GM21717 (cell line): ENCODE results near the gene KCNIP4.

Source experiments
- ATAC-seq: cut with Tn5 transposase; IDR thresholded peaks from one replicate; pipeline ENCODE4 v1.9.1; 2021; ENCODE audit warnings: mild to moderate bottlenecking, moderate library complexity; ENCODE audit not compliant: unreplicated experiment

The KCNIP4 gene

DNA sequence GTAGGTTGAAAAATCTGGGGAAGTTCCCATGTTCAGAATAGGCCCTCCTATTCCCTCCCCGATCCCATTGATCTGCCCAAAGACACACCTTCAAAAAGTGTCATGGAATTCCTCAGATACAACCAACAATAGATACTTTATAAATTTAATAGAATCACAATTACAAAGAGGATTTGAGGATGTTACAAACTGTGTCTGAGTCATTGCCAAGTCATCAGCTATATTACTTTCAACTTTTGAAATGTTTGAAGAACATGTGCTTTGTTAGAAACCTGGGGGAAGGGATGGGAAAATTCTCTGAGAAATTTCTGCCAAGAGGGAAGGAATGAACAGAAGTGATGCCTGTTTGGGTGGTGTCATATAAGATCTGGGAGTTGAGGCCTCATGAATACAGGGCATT lies 46.7 kb downstream of the KCNIP4 start:
- ATAC-seq, result no peak

GRCh38 chr4:21901281-21901680 lies 47.3 kb downstream of the KCNIP4 start:
- ATAC-seq, result no peak

DNA sequence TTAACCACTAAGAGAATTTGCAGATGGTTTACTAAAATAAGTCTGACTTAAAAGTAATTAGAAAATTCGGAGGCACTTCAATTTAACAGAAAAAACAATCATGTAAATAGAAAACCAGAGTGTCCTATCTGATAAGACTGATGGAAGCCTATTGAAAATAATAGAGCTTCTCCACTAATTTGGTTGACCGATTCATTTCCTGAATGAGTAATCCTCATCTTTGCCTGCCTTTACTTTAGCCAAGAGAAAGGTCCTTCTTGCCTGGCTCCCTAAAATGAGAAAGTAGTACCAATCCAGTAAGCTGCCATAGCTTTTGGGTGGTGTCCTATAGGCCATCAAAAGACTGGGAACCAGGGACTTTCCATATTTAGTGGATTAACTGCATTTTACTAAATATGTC lies 48.4 kb downstream of the KCNIP4 start:
- no peak for ATAC-seq

GRCh38 chr4:21898101-21898500 lies 50.5 kb downstream of the KCNIP4 start:
- no peak for ATAC-seq

DNA sequence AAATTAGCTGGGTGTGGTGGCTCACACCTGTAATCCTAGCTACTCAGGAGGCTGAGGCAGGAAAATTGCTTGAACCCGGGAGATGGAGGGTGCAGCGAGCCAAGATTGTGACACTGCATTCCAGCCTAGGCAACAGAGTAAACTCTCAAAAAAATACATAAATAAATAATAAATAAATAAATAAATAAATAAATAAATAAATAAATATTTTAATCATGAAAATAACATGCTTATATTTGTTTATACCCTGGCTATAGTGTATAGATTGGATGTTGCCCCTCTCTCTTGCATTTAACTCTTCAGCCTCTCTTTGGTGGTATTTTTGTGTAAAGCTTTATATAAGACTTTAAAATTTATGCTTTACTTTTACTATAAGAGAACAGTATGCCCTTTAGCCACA lies 51.8 kb downstream of the KCNIP4 start:
- ATAC-seq, result no peak

GRCh38 chr4:21893136-21893535 lies 55.4 kb downstream of the KCNIP4 start:
- no peak for ATAC-seq

DNA sequence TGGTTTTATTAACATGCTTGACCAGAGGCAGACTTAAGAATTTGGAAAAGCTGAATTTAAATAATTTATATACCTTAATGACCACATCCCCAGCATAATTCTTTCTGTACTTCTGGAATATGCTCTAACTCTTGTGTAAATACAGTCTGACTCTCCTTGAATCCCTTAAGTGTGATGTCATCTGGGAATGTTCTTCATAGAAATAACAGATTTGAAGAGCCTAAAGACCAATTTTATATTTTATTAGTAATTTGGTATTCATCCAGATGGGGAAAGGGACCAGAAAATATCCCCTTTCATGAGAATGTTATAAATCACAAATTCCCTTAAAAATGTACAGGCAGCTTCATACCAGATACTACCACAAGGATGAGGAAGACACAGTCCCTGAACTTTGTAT lies 58.3 kb downstream of the KCNIP4 start:
- ATAC-seq, result no peak

- peak; percentile 74 for ATAC-seq
Observed at GRCh38 chr4:21888195-21888976, 60.2 kb downstream of the KCNIP4 start.

GRCh38 chr4:21887481-21887880 lies 61.1 kb downstream of the KCNIP4 start:
- ATAC-seq, result no peak

- no peak for ATAC-seq
Observed at GRCh38 chr4:21885770-21886169, 62.8 kb downstream of the KCNIP4 start.

GRCh38 chr4:21885241-21885640 lies 63.3 kb downstream of the KCNIP4 start:
- ATAC-seq, result no peak

DNA sequence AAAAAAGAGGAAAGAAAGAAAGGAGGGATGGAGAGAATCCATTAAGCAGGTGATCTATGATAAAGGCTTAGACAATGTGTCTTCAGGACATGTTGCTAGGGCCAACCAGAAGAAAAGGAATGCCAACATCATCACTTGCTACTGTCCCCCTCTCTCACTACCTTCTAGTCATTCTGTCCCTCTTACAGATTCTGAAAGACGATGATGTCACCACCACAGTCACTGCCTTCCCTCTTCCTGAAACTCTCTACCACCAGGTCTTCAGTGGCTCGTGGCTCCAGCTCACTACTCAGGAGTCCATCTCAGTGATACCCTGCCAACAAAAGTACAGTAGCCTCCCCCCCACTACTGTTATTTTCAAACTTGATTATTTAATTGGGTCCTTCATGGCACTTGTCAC lies 64.0 kb downstream of the KCNIP4 start:
- ATAC-seq, result no peak

DNA sequence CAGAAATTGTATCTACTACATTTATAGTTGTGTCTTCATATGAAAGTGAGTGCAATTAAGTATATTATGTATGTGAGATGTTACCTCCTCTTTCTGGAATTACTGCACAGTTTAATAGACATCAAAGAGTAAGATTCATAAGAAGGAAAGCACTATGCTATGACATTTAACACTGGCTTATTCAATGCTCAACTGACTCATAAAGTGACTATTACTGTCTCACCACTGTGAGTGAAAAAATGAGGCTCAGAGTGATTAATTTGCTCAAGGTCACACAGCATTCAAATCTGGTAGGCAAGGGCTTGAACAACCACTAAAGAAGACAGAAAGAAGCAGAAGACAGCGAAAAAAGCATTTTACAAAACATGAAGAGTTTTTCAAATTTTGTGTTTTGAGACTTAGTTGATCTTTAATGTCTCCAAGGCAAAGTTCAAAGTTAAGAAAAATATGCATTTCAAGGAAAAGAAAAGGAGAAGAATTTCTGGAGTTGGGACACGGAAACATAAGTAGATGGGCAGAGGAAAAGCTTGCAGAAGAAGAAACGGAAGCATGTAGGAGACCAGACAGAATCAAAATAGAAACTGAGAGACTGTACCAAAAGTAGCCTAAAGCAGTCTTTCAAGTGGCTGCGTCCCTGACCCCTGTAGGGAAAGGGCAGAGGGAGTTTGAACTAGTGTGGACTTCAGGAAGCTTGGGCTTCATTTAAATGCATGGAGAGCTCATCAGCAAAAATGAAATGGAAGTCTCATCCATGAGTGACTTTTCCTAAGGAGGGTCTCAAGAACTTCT lies 66.3 kb downstream of the KCNIP4 start:
- no peak for ATAC-seq

- ATAC-seq, result no peak
Observed at GRCh38 chr4:21879187-21879586, 69.4 kb downstream of the KCNIP4 start.

GRCh38 chr4:21876711-21877110 lies 71.9 kb downstream of the KCNIP4 start:
- ATAC-seq, result no peak

DNA sequence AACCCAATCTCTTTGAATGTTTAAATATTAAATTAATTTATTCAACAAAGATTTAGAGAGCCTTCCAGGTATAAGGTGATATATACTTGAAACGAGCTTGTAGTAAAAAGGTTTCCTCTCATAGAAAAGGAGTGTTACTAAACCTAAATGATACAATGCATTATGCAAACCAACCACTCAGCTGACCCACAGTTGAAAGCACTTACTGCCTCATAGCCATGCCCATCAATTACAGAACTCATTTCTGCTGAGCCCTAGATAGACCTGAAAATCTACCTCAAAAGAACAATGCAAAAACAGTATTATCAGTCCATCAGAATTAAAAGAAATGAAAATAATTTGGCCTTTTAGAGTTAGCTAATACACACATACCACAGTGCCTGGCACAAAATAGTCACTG lies 75.4 kb downstream of the KCNIP4 start:
- ATAC-seq, result no peak

DNA sequence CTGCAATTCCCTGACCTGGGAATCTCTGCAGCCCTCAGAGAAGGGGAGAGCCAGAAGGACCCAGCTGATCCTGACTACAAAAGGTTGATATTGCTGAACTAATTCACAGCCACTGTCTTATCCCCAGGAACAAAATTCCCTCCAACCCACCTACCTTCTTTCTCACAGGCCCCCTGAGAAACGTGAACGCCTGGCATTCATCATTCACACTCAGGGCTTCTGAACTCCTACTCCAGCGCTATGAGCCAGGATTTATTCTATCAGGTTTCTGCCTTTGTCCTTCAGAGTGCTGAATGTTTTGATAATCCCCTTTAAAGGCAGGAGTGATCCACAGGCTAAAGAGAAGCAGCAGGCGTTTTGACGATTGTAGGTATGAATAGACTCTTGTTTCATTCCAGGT lies 76.5 kb downstream of the KCNIP4 start:
- ATAC-seq, result no peak

DNA sequence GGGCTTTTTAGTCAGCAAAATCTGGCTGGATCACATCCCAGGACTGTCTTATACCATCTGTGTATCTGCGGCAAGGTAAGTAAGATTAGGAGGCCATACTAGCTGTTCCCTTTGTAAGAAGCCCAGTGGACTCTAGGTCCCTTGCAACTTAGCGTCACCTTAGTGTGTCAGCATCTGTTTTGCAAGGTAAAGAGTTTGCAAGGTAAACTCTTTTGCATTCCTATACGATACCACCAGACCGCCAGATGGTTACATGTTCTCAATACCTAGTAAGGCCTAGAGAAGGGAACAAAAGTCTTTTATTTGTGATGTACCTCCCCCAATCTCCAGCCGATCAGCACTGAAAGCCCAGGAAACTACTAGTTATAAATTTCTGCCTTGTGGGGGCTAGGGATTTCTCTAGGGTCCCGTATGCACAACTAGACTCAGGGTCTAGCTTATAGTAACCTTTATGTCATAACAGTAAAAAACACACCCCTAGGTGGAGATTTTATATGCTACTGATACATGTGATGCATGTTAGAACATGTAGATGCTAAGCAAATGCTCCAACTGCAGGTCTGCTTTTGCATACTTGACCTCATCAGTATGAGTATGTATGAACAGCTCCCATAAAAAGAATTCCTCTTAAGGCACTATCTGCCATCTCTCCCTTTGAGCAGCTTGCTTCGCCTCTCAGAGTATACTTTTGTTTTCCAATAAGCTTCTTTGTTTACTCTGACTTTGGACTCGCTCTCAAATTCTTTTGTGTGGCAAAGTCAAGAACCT lies 78.4 kb downstream of the KCNIP4 start:
- no peak for ATAC-seq

DNA sequence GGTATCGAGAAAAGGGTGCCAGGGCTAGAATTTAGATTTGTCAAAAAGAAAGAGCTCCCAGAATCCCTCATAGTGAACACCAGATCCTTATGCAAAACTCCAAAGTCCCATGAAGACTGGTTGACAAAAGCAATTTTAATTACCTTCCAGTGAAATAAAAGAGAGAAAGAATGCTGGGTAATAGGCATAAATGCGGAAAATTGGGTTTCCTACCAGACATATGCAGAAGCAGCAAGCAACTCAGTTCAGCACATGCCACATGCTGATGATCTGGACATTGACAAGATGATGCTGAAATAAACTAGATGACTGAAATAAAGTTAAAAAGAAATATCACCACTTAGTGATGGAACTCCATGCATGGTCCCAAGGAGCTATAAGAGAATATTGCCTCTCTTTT lies 83.9 kb downstream of the KCNIP4 start:
- no peak for ATAC-seq

GRCh38 chr4:21862917-21863316 lies 85.7 kb downstream of the KCNIP4 start:
- no peak for ATAC-seq

DNA sequence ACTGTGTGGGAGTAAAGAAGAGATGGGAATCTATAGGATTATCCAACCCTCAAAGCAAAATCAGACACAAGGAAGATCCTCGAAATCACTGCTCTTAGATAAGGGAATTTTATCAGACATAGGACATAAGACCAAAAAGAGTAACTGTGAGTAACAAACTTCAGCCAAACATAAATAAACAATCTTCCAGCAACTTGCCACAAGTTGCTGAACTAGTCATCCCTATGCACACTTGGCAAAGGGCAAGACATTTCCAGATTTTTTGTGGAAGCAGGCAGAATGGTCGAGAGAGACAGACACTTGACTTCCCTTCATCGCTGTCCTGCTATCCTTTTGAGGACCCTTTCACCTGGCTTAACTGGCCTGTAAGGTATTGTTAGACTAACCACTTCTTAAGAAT lies 89.6 kb downstream of the KCNIP4 start:
- no peak for ATAC-seq

DNA sequence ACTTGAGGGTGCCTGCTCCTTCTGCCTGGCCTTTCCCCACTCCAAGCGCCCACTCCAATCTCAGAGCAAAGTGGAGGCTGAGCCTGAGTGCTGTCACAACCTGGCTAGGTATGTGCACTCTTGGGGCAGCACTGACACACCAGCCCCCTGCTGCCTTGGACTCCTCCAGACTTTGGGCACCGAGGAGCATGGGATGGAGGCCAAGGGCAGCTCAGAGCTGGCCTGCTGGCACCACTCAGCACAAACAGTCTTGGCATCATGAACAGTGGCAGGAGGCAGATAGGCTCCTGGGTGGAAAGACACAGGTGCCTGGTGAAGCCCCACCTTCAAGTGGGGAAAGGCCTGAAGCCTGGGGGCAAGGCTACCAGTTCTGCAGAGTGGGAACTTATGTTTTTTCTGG lies 91.8 kb downstream of the KCNIP4 start:
- ATAC-seq, result no peak
